Left lung (tissue), 10 donors: ENCODE measurements around the gene HOPX. TPM values are rescaled to one million over a fixed set of nuclear protein-coding genes. Genes with fewer than 3 reads are reported as not detected.

Source experiments
- ATAC-seq: fragments of 200-7000 bp; cut with Tn5 transposase; one replicate; pipeline ENCODE4 v1.9.1; 2020; ENCODE audit warnings: moderate library complexity
- DNase-seq, 4 donors: peaks; one replicate each; pipeline ENCODE4 v3.0.0-alpha.2; 2013 to 2020
- H3K27ac ChIP-seq, 2 donors: fragments of 200-600 bp; sonication (generic) in 1 of 2; one replicate each; pipeline versions ENCODE4 v1.5.0 to v1.8.0; 2020 to 2021
- H3K27me3 ChIP-seq, 2 donors: fragments of 200-600 bp; sonication (generic) in 1 of 2; one replicate each; pipeline versions ENCODE4 v1.5.0 to v1.8.0; 2020 to 2021
- H3K36me3 ChIP-seq, 2 donors: fragments of 200-600 bp; sonication (generic) in 1 of 2; one replicate each; pipeline versions ENCODE4 v1.5.0 to v1.8.0; 2020 to 2021
- H3K4me1 ChIP-seq, 2 donors: fragments of 200-600 bp; one replicate each; pipeline ENCODE4 v1.8.0; 2021
- H3K4me3 ChIP-seq, 2 donors: fragments of 200-600 bp; sonication (generic) in 1 of 2; one replicate each; pipeline versions ENCODE4 v1.5.0 to v1.8.0; 2020 to 2021; ENCODE audit warnings: mild to moderate bottlenecking in 1 of 2
- H3K9me3 ChIP-seq, 2 donors: fragments of 200-600 bp; sonication (generic) in 1 of 2; one replicate each; pipeline versions ENCODE4 v1.5.0 to v1.8.0; 2020 to 2021
- CTCF ChIP-seq, 2 donors: fragments of 200-600 bp; sonication (generic) in 1 of 2; IDR thresholded peaks; one replicate each; pipeline versions ENCODE4 v1.5.0 to v1.8.0; 2021; ENCODE audit warnings: antibody characterized with exemption in 2 of 2
- intact Hi-C, 2 donors: fragments of 100-400 bp; cut with DNase I; formaldehyde crosslinking; loops; one replicate each; pipeline versions ENCODE4 v1.11.2 to v1.14.2; 2022
- polyA plus RNA-seq, 6 donors: library from polyadenylated mRNA; unstranded; fragments of 120-200 nt; gene quantifications; one replicate each; pipeline ENCODE4 v1.2.1, GENCODE V29; 2013; ENCODE audit not compliant: insufficient read length in 6 of 6
- total RNA-seq, 2 donors: library from RNA; stranded (reverse); fragmentation: NEBNext Ultra II Directional; extraction: Animal tissue kit (Norgen Biotek cat#: 25700); gene quantifications; one replicate each; pipeline ENCODE4 v1.2.1, GENCODE V29; 2021
- donor health status: DM: no; HTN: yes; CAD: no.
- donor health status: DM: no; HTN: no; CAD: no.

The HOPX gene
- total and polyA plus RNA-seq, 8 donors = 28.2 to 729 (median 35.6) TPM

- no peak for TF ChIP-seq CTCF (IDR thresholded peaks at IDR 0.05)
- ATAC-seq (no peak), DNase-seq (no peak)
- intact Hi-C loops = no loop called here
- no peaks in the 10 kb centered on the region for H3K9me3 ChIP-seq
- H3K27me3 ChIP-seq = no peaks in the 10 kb centered on the region
- no peak overlapping the region for H3K4me3 ChIP-seq
- no peaks in the 10 kb centered on the region for H3K4me1 ChIP-seq
- no peaks in the 10 kb centered on the region for H3K36me3 ChIP-seq
- H3K27ac ChIP-seq = no peak overlapping the region
Observed at GRCh38 chr4:56705334-56705733, 24.2 kb upstream of the HOPX start.

GRCh38 chr4:56704089-56704871 lies 23.2 kb upstream of the HOPX start:
- Histone ChIP-seq H3K27me3 (no peaks in the 10 kb centered on the region), H3K36me3 (no peaks in the 10 kb centered on the region), H3K27ac (peak overlapping the region in 1 of 2 donors; percentile 17), H3K4me3 (no peak overlapping the region), H3K9me3 (no peaks in the 10 kb centered on the region), H3K4me1 (no peaks in the 10 kb centered on the region)
- ATAC-seq = peak; percentile 53
- intact Hi-C loops = no loop called here
- no peak for TF ChIP-seq CTCF (IDR thresholded peaks at IDR 0.05)
- DNase-seq = no peak

- Histone ChIP-seq H3K4me1 (no peaks in the 10 kb centered on the region), H3K9me3 (no peaks in the 10 kb centered on the region)
Observed at GRCh38 chr4:56703378-56703777, 22.3 kb upstream of the HOPX start.

GRCh38 chr4:56701644-56702043 lies 20.5 kb upstream of the HOPX start:
- no peak overlapping the region for H3K4me3 ChIP-seq
- DNase-seq = no peak
- intact Hi-C loops = no loop called here
- no peak for TF ChIP-seq CTCF (IDR thresholded peaks at IDR 0.05)
- no peaks in the 10 kb centered on the region for H3K4me1 ChIP-seq
- H3K9me3 ChIP-seq = no peaks in the 10 kb centered on the region
- H3K27ac ChIP-seq = no peak overlapping the region
- H3K36me3 ChIP-seq = no peaks in the 10 kb centered on the region
- H3K27me3 ChIP-seq = no peaks in the 10 kb centered on the region
- no peak for ATAC-seq

More at GRCh38 chr4:56703378-56703777, 22.3 kb upstream of the HOPX start:
- Histone ChIP-seq H3K4me3 (no peak overlapping the region), H3K27ac (no peak overlapping the region), H3K27me3 (no peaks in the 10 kb centered on the region), H3K36me3 (no peaks in the 10 kb centered on the region)
- DNase-seq (no peak), ATAC-seq (no peak)
- intact Hi-C loops = no loop called here
- no peak for TF ChIP-seq CTCF (IDR thresholded peaks at IDR 0.05)

GRCh38 chr4:56701161-56701480 lies 20.0 kb upstream of the HOPX start:
- no peak for TF ChIP-seq CTCF (IDR thresholded peaks at IDR 0.05)
- intact Hi-C loops = no loop called here
- H3K36me3 ChIP-seq = no peaks in the 10 kb centered on the region
- ATAC-seq (no peak), DNase-seq (no peak)
- no peaks in the 10 kb centered on the region for H3K9me3 ChIP-seq
- H3K27ac ChIP-seq = no peak overlapping the region
- H3K4me3 ChIP-seq = no peak overlapping the region
- no peaks in the 10 kb centered on the region for H3K27me3 ChIP-seq
- H3K4me1 ChIP-seq = no peaks in the 10 kb centered on the region
